A549 (cell line): ENCODE data around the gene DNAAF3.

Experiments used
- CHD2 ChIP-seq: fragments of 150-350 bp; IDR thresholded peaks from 2 replicates; pipeline ENCODE4 v1.6.1; 2014; ENCODE audit warnings: low read length; ENCODE audit not compliant: partially characterized antibody
- EP300 ChIP-seq, 2 experiments: fragments of >200 bp; sonication (Bioruptor Twin); formaldehyde crosslinking; IDR thresholded peaks; 2 replicates in 1 of 2; 3 replicates in 1 of 2; pipeline ENCODE4 v1.6.1; 2016 to 2017
- FOSL2 ChIP-seq, 2 experiments: fragments of 450-650 bp in 1 of 2; fragments of >200 bp in 1 of 2; sonication (Bioruptor Twin) in 1 of 2; formaldehyde crosslinking; IDR thresholded peaks; 2 replicates each; pipeline versions ENCODE4 v1.5.0 to v1.6.1; 2016 to 2020; ENCODE audit warnings: mild to moderate bottlenecking in 1 of 2, moderate library complexity in 1 of 2
- PHF8 ChIP-seq: fragments of 200-600 bp; sonication (generic); IDR thresholded peaks from 2 replicates; pipeline ENCODE4 v1.6.1; 2016; ENCODE audit warnings: low read depth, mild to moderate bottlenecking, antibody characterized with exemption, moderate library complexity, borderline replicate concordance
- POLR2A ChIP-seq: IDR thresholded peaks from 2 replicates; pipeline ENCODE4 v1.6.1; 2012; ENCODE audit warnings: mild to moderate bottlenecking, low read length
- POLR2AphosphoS2 ChIP-seq: conservative IDR thresholded peaks from 2 replicates; pipeline ENCODE4 v1.6.1; 2012; ENCODE audit warnings: low read length, improper control_type of control experiment, inconsistent platforms
- RAD21 ChIP-seq, 2 experiments: fragments of >200 bp in 1 of 2; sonication (Bioruptor Twin) in 1 of 2; formaldehyde crosslinking in 1 of 2; IDR thresholded peaks in 1 of 2; conservative IDR thresholded peaks in 1 of 2; 2 replicates in 1 of 2; 3 replicates in 1 of 2; pipeline ENCODE4 v1.6.1; 2012 to 2018; ENCODE audit warnings: inconsistent platforms in 1 of 2
- ZSCAN20 ChIP-seq: fragments of 250-450 bp; sonication (Bioruptor Pico); IDR thresholded peaks from 2 replicates; pipeline ENCODE4 v1.8.0; 2022; ENCODE audit warnings: mild to moderate bottlenecking, moderate library complexity
- TF ChIP-seq, protein P1 (sequence below): fragments of 200-600 bp; sonication (generic); IDR thresholded peaks from 2 replicates; pipeline ENCODE4 v1.6.1; 2016; ENCODE audit warnings: antibody characterized with exemption, mild to moderate bottlenecking, moderate library complexity
- TF ChIP-seq, protein P2 (sequence below): fragments of >200 bp; sonication (Bioruptor Twin); formaldehyde crosslinking; IDR thresholded peaks from 3 replicates; pipeline ENCODE4 v1.5.1; 2016
- TF ChIP-seq, protein P3 (sequence below): IDR thresholded peaks from 2 replicates; pipeline ENCODE4 v1.6.1; 2012
- TF ChIP-seq, protein P4 (sequence below): IDR thresholded peaks from 2 replicates; pipeline ENCODE4 v1.6.1; 2012
- TF ChIP-seq, protein P5 (sequence below): fragments of 150-350 bp; IDR thresholded peaks from 2 replicates; pipeline ENCODE4 v1.6.1; 2014; ENCODE audit warnings: low read depth, mild to moderate bottlenecking, low read length
- TF ChIP-seq, protein P6 (sequence below): IDR thresholded peaks from 2 replicates; pipeline ENCODE4 v1.6.1; 2012; ENCODE audit warnings: low read depth, borderline replicate concordance

DNA sequence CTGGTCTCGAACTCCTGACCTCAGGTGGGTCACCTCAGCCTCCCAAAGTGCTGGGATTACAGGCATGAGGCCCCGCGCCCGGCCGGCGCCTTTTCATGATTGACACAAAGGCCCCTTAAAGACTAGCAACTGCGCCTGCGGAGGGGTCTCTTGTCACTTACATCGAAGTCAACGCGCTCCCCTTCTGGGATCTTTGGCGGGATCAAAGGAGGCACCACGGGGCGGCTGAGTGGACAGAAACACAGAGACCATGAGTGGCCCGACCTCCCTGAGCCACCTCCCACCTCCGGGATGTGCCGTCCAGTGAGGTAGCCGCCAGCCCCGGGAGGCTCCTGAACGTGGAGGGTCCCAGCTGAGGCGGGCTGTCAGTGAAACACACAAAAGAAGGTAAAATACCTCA lies 24.7 kb downstream of the DNAAF3 start:
- TF ChIP-seq FOSL2 (IDR thresholded peaks at IDR 0.05) (no peak), FOSL2 (CRISPR knock-in tag; IDR thresholded peaks at IDR 0.05) (no peak), ZSCAN20 (CRISPR knock-in tag) (no peak), POLR2A (no peak), CHD2 (no peak), PHF8 (no peak), RAD21 (conservative IDR thresholded peaks at IDR 0.05 in 1 of 2, IDR thresholded peaks at IDR 0.05 in 1 of 2) (no peak), EP300 (IDR thresholded peaks at IDR 0.05) (no peak), POLR2AphosphoS2 (no peak)
- TF ChIP-seq, protein P1, sequence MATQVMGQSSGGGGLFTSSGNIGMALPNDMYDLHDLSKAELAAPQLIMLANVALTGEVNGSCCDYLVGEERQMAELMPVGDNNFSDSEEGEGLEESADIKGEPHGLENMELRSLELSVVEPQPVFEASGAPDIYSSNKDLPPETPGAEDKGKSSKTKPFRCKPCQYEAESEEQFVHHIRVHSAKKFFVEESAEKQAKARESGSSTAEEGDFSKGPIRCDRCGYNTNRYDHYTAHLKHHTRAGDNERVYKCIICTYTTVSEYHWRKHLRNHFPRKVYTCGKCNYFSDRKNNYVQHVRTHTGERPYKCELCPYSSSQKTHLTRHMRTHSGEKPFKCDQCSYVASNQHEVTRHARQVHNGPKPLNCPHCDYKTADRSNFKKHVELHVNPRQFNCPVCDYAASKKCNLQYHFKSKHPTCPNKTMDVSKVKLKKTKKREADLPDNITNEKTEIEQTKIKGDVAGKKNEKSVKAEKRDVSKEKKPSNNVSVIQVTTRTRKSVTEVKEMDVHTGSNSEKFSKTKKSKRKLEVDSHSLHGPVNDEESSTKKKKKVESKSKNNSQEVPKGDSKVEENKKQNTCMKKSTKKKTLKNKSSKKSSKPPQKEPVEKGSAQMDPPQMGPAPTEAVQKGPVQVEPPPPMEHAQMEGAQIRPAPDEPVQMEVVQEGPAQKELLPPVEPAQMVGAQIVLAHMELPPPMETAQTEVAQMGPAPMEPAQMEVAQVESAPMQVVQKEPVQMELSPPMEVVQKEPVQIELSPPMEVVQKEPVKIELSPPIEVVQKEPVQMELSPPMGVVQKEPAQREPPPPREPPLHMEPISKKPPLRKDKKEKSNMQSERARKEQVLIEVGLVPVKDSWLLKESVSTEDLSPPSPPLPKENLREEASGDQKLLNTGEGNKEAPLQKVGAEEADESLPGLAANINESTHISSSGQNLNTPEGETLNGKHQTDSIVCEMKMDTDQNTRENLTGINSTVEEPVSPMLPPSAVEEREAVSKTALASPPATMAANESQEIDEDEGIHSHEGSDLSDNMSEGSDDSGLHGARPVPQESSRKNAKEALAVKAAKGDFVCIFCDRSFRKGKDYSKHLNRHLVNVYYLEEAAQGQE: no peak
- TF ChIP-seq, protein P2, sequence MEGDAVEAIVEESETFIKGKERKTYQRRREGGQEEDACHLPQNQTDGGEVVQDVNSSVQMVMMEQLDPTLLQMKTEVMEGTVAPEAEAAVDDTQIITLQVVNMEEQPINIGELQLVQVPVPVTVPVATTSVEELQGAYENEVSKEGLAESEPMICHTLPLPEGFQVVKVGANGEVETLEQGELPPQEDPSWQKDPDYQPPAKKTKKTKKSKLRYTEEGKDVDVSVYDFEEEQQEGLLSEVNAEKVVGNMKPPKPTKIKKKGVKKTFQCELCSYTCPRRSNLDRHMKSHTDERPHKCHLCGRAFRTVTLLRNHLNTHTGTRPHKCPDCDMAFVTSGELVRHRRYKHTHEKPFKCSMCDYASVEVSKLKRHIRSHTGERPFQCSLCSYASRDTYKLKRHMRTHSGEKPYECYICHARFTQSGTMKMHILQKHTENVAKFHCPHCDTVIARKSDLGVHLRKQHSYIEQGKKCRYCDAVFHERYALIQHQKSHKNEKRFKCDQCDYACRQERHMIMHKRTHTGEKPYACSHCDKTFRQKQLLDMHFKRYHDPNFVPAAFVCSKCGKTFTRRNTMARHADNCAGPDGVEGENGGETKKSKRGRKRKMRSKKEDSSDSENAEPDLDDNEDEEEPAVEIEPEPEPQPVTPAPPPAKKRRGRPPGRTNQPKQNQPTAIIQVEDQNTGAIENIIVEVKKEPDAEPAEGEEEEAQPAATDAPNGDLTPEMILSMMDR: no peak
- TF ChIP-seq, protein P3, sequence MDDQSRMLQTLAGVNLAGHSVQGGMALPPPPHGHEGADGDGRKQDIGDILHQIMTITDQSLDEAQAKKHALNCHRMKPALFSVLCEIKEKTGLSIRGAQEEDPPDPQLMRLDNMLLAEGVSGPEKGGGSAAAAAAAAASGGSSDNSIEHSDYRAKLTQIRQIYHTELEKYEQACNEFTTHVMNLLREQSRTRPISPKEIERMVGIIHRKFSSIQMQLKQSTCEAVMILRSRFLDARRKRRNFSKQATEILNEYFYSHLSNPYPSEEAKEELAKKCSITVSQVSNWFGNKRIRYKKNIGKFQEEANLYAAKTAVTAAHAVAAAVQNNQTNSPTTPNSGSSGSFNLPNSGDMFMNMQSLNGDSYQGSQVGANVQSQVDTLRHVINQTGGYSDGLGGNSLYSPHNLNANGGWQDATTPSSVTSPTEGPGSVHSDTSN: no peak
- TF ChIP-seq, protein P4, sequence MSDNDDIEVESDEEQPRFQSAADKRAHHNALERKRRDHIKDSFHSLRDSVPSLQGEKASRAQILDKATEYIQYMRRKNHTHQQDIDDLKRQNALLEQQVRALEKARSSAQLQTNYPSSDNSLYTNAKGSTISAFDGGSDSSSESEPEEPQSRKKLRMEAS: no peak
- TF ChIP-seq, protein P5, sequence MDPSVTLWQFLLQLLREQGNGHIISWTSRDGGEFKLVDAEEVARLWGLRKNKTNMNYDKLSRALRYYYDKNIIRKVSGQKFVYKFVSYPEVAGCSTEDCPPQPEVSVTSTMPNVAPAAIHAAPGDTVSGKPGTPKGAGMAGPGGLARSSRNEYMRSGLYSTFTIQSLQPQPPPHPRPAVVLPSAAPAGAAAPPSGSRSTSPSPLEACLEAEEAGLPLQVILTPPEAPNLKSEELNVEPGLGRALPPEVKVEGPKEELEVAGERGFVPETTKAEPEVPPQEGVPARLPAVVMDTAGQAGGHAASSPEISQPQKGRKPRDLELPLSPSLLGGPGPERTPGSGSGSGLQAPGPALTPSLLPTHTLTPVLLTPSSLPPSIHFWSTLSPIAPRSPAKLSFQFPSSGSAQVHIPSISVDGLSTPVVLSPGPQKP: no peak
- TF ChIP-seq, protein P6, sequence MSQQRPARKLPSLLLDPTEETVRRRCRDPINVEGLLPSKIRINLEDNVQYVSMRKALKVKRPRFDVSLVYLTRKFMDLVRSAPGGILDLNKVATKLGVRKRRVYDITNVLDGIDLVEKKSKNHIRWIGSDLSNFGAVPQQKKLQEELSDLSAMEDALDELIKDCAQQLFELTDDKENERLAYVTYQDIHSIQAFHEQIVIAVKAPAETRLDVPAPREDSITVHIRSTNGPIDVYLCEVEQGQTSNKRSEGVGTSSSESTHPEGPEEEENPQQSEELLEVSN: no peak
